Kidney glomerular epithelial cell (primary cell): Measurements from ENCODE around the gene DGLUCY.
"Not testable (repeated sequence)": the region's sequence is repeated elsewhere in the genome, so short reads cannot be mapped to it uniquely, and the experiment has no call there.

ENCODE experiments used
- DNase-seq: peaks from one replicate; lab custom pipeline; 2025; lab: John Stamatoyannopoulos, UW

DGLUCY gene

DNA sequence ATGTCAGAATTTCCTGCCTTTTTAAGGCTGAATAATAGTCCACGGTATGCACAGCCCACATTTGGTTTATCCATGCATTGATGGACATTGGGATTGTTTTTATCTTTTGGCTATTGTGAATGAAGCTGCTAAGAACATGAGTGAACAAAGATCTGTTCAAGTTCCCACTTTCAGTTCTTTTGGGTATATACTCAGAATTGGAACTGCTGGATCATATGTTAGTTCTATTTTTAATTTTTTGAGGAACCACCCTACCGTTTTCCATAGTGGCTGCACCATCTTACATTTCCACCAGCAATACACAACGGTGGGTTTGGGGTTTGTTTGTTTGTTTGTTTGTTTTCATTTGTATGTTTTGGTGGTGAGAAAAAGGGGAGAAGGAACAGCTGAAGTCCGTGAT, 124.2 kb downstream of the DGLUCY start:
- DNase-seq: no peak

GRCh38 chr14:91238661-91239060, 124.8 kb downstream of the DGLUCY start:
- DNase-seq: no peak

DNA sequence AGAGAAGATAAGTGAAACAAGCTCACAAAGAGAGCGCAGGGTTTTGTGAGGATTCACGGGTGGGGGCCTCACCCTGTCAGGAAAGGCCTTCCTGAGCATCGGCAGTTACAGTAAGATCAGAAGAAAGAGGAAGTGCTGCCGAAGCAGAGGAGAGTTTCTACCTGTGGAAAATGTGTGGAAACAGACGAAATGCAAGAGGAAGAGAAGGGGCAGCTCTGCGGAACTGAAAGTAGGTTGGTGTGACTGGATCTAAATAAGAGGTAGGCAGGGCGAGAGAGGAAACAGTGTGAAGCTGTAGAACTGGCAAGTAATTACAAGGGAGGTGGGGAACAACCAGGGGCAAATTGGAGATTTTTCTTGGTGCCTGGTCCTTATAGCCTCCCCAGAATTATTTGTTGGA, 128.0 kb downstream of the DGLUCY start:
- DNase-seq: no peak

DNA sequence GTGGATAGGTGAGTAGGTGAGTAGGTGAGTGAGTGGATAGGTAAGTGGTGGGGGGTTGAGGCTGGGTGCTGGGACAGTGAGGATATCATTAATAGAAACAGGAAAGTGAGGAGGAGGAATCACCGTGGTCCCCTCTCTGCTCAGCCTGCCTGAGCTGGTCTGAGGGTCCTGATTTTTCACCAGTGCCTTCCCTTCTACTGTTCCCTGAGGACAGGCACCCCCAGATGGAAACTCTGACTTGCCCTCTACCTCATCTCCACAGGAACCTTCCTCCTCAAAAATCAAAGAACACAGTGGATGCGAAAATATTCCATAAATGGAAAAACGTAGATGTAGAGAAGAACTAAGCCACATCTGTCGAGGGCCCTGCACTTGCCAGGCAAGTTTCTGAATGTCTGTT, 128.8 kb downstream of the DGLUCY start:
- DNase-seq: no peak

DNA sequence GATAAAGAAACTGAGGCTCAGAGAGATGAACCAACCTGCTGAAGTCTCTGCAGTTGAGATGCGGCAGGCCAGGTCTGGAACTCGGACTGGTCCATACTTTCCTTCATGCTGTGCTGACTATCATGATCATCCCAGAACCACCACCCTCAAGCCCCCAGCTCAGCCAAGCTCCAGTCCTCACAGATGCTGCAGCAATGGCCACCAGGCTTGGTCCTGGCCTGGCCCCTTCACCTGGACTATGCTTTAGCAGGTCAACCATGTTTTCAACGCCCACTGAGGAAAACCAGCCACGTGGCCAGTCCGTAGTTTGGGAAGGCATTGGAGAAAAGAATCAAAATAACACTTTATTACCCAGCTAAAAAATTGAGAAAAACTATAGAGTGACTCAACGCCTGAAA, 129.2 kb downstream of the DGLUCY start:
- DNase-seq: no peak

DNA sequence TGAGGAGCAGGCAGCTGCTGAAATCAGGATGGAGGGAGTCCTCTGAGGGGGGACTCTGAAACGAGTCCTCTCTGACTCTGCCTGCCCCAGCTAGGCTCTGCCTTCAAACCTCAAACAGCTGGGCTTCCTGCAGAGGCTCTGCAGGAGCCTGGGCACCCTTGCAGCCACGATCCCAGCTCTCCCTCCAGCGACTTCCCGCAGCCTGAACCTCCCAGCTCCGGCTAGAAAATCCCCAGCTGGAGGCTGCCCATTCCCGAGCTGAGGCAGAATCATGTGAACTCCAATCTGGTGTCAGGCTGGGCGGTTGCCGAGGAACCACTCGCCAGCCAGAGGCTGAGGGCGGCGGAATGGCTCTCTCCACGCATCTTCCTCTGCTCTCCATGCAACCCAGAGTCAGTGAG, 130.6 kb downstream of the DGLUCY start, which contains the start of gene GPR68:
Gene GPR68, minus strand, starts transcription at position 204 of the 401 bp plus-strand sequence. CDS start 9,654 bp downstream, outside the sequence.
- DNase-seq: peak; percentile 29

GRCh38 chr14:91245029-91245428, 131.2 kb downstream of the DGLUCY start:
- no peak for DNase-seq

DNA sequence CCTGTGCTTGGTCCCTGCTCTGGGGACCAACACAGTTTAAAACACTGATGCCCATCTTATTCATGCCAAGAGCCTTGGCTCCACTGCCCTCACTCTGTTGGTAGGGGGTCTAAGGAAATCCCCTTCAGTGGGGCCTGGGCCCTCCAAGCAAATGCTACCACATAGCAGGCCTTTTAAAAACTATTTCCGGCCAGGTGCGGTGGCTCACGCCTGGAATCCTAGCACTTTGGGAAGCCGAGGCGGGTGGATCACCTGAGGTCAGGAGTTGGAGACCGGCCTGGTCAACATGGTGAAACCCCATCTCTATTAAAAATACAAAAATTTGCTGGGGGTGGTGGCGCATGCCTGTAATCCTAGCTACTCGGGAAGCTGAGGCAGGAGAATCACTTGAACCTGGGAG, 131.7 kb downstream of the DGLUCY start:
- DNase-seq: not testable (repeated sequence)

GRCh38 chr14:91246051-91246852, 132.4 kb downstream of the DGLUCY start:
- no peak for DNase-seq

- DNase-seq: peak; percentile 86
These were observed 136.2 kb downstream of the DGLUCY start for GRCh38 chr14:91249841-91250616.

DNA sequence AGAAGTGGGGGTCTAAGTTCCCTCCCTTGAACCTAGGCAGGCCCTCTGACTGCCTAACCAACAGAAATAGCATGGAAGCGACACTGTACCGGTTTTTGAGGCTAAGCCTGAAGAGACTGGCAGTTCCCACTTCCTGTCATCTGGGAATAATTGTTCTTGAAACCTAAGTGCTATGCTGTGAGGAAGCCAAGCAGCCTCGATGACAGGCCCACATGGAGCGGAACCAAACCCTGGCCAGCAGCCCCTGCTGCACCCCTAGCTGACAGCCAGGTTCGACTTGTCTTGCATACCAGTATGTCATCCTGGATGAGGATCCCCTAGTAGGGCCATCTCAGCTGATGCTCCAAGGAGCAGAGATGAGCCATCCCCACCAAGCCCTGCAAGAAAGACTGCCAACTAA, 137.0 kb downstream of the DGLUCY start:
- no peak for DNase-seq

GRCh38 chr14:91252871-91253794, 139.3 kb downstream of the DGLUCY start:
- no peak for DNase-seq

DNA sequence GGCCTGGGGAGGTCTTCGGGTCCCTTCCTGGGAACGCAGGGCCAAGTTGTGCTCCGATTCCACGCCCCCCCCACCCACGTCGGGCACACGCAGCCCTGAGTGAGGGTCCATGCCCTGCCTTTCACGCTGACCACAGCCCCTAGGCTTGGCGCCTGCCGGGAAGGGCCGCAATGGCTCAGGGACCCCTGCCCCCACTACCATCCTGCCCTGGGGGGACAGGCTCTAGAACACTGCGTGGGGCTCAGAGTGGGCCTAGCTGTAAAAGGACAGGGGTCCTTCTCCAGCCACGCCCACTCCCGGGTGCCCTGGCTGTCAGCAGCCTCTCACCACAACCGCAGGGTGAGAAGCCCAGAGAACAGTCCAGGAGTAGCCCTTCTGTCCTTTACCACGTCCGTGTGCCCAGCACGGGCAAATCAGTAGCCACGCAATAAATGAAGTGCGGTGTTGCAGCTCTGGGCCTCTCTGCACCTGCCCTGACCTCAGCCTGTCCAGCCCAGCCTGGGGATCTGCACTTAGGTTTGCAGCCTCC, 140.0 kb downstream of the DGLUCY start:
- no peak for DNase-seq

- no peak for DNase-seq
These were observed 140.6 kb downstream of the DGLUCY start for GRCh38 chr14:91254461-91254860.

DNA sequence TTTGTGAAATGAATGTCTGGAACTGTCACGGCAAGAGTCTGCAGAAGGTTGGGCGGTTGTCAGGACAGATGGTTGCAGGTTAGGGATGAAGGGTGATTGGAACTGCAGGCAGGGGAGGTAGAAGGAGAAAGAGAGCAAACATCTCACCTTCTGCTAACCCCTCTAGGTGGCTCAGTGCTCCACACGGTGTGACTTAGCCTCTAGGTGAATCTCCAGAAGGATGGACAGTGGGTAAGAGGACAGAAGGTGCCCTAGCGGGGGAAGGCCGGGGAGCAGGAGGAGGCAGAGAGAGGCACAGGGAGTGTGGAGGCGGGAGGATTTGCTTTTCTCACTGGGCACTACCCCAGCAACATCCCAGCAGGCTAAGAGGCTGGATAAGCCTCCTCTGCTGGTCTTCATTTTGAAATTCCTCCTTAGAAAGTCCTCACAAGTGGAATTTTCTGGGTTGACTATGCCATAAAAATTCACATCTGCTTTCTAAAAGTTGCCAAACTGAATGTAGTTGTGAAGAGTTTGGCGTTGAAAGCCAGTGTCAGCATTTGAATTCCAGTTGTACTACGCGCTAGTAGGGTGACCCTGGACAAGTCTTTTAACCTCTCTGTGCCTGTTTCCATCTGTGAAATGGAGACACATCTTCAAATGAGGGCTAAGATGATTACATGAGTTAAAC, 141.3 kb downstream of the DGLUCY start:
- no peak for DNase-seq

- no peak for DNase-seq
These were observed 142.8 kb downstream of the DGLUCY start for GRCh38 chr14:91256661-91257060.

GRCh38 chr14:91257328-91258010, 143.6 kb downstream of the DGLUCY start:
- DNase-seq: no peak

DNA sequence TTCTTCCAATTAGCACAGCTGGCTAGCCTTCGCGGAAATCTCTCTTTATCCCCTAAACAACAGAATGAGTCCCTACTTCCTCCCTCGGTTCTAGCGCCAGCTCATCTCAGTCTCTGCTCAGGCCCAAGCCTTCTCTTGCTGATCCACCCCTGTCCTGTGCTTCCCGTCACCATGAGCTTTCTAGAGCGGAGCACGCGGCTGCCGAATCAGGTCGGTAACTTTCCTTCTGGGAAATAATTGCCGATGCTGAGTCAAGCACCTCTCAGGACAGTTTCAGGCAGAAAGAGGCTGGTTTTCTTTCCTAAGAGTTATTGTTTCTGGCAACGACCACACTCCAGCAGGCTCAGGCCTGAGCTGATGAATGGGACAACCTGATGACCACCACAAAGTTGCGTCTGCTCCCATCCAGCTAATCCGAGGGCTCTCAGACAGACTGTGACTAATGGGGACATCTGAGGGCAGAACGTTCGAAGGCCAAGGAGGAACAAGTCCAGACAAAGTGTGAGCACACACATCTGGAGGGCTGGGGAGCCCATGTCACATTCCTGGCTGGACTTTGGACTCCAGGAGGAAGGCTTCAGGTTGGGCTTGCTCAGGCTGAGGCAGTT, 144.2 kb downstream of the DGLUCY start:
- DNase-seq: no peak

- DNase-seq: no peak
These were observed 145.0 kb downstream of the DGLUCY start for GRCh38 chr14:91258876-91259275.

- no peak for DNase-seq
These were observed 147.2 kb downstream of the DGLUCY start for GRCh38 chr14:91261115-91261514.
